ENCODE results near the gene ETFB.

Gene ETFB

GRCh38 chr19:51331716-51332115, 34.5 kb downstream of the ETFB start:
- H3K36me3 Mint-ChIP-seq (ENCODE audit: low read depth): no peaks in the 10 kb centered on the region
- H3K27me3 Mint-ChIP-seq (ENCODE audit: low read depth): peaks cover 27% of the 10 kb centered on the region
- H3K4me3 Mint-ChIP-seq: no peak overlapping the region
- H3K27ac Mint-ChIP-seq: no peak overlapping the region
- no peaks in the 10 kb centered on the region for H3K9me3 Mint-ChIP-seq
- H3K4me1 Mint-ChIP-seq (ENCODE audit: low read depth): peaks cover 4% of the 10 kb centered on the region

GRCh38 chr19:51331193-51331592, 35.0 kb downstream of the ETFB start:
- peaks cover 32% of the 10 kb centered on the region for H3K27me3 Mint-ChIP-seq (ENCODE audit: low read depth)
- no peak overlapping the region for H3K4me3 Mint-ChIP-seq
- H3K4me1 Mint-ChIP-seq (ENCODE audit: low read depth): peaks cover 4% of the 10 kb centered on the region
- H3K9me3 Mint-ChIP-seq: no peaks in the 10 kb centered on the region
- no peaks in the 10 kb centered on the region for H3K36me3 Mint-ChIP-seq (ENCODE audit: low read depth)
- H3K27ac Mint-ChIP-seq: no peak overlapping the region

- Mint-ChIP-seq H3K9me3 (no peaks in the 10 kb centered on the region), H3K4me3 (no peak overlapping the region), H3K27me3 (ENCODE audit: low read depth) (peaks cover 39% of the 10 kb centered on the region), H3K4me1 (ENCODE audit: low read depth) (peaks cover 9% of the 10 kb centered on the region), H3K27ac (no peak overlapping the region), H3K36me3 (ENCODE audit: low read depth) (no peaks in the 10 kb centered on the region)
Observed at GRCh38 chr19:51330366-51330765, 35.8 kb downstream of the ETFB start.

GRCh38 chr19:51329411-51329810, 36.8 kb downstream of the ETFB start:
- Mint-ChIP-seq H3K9me3 (no peaks in the 10 kb centered on the region), H3K27me3 (ENCODE audit: low read depth) (peaks cover 43% of the 10 kb centered on the region), H3K4me1 (ENCODE audit: low read depth) (peaks cover 9% of the 10 kb centered on the region), H3K27ac (no peak overlapping the region), H3K36me3 (ENCODE audit: low read depth) (no peaks in the 10 kb centered on the region), H3K4me3 (no peak overlapping the region)

- Mint-ChIP-seq H3K4me3 (peak overlapping the region; percentile 75), H3K36me3 (ENCODE audit: low read depth) (no peaks in the 10 kb centered on the region), H3K27me3 (ENCODE audit: low read depth) (peaks cover 45% of the 10 kb centered on the region), H3K27ac (no peak overlapping the region), H3K4me1 (ENCODE audit: low read depth) (peaks cover 9% of the 10 kb centered on the region), H3K9me3 (no peaks in the 10 kb centered on the region)
Observed at GRCh38 chr19:51327066-51328001, 38.9 kb downstream of the ETFB start.

- Mint-ChIP-seq H3K4me3 (no peak overlapping the region), H3K27ac (no peak overlapping the region), H3K27me3 (ENCODE audit: low read depth) (peaks cover 45% of the 10 kb centered on the region)
Observed at GRCh38 chr19:51326216-51327065, 39.7 kb downstream of the ETFB start.

GRCh38 chr19:51325161-51325976, 40.8 kb downstream of the ETFB start:
- H3K4me3 Mint-ChIP-seq: no peak overlapping the region
- H3K36me3 Mint-ChIP-seq (ENCODE audit: low read depth): no peaks in the 10 kb centered on the region
- H3K4me1 Mint-ChIP-seq (ENCODE audit: low read depth): peaks cover 9% of the 10 kb centered on the region
- peaks cover 45% of the 10 kb centered on the region for H3K27me3 Mint-ChIP-seq (ENCODE audit: low read depth)
- no peaks in the 10 kb centered on the region for H3K9me3 Mint-ChIP-seq
- H3K27ac Mint-ChIP-seq: no peak overlapping the region

More at GRCh38 chr19:51326216-51327065, 39.7 kb downstream of the ETFB start:
- Mint-ChIP-seq H3K9me3 (no peaks in the 10 kb centered on the region), H3K4me1 (ENCODE audit: low read depth) (peaks cover 9% of the 10 kb centered on the region), H3K36me3 (ENCODE audit: low read depth) (no peaks in the 10 kb centered on the region)

GRCh38 chr19:51324167-51324481, 42.1 kb downstream of the ETFB start:
- Mint-ChIP-seq H3K4me1 (ENCODE audit: low read depth) (peaks cover 9% of the 10 kb centered on the region), H3K27ac (no peak overlapping the region), H3K9me3 (no peaks in the 10 kb centered on the region), H3K36me3 (ENCODE audit: low read depth) (no peaks in the 10 kb centered on the region), H3K27me3 (ENCODE audit: low read depth) (peaks cover 40% of the 10 kb centered on the region), H3K4me3 (no peak overlapping the region)

GRCh38 chr19:51323481-51324166, 42.6 kb downstream of the ETFB start:
- Mint-ChIP-seq H3K36me3 (ENCODE audit: low read depth) (no peaks in the 10 kb centered on the region), H3K4me1 (ENCODE audit: low read depth) (peaks cover 9% of the 10 kb centered on the region), H3K4me3 (no peak overlapping the region), H3K9me3 (no peaks in the 10 kb centered on the region), H3K27ac (no peak overlapping the region), H3K27me3 (ENCODE audit: low read depth) (peaks cover 39% of the 10 kb centered on the region)

- Mint-ChIP-seq H3K4me3 (no peak overlapping the region), H3K9me3 (no peaks in the 10 kb centered on the region), H3K36me3 (ENCODE audit: low read depth) (no peaks in the 10 kb centered on the region), H3K27me3 (ENCODE audit: low read depth) (peaks cover 24% of the 10 kb centered on the region), H3K4me1 (ENCODE audit: low read depth) (peaks cover 5% of the 10 kb centered on the region), H3K27ac (no peak overlapping the region)
Observed at GRCh38 chr19:51321799-51322198, 44.4 kb downstream of the ETFB start.

- no peak overlapping the region for H3K27ac Mint-ChIP-seq
- H3K27me3 Mint-ChIP-seq (ENCODE audit: low read depth): peaks cover 9% of the 10 kb centered on the region
- H3K9me3 Mint-ChIP-seq: no peaks in the 10 kb centered on the region
- H3K36me3 Mint-ChIP-seq (ENCODE audit: low read depth): no peaks in the 10 kb centered on the region
- no peak overlapping the region for H3K4me3 Mint-ChIP-seq
- peaks cover 2% of the 10 kb centered on the region for H3K4me1 Mint-ChIP-seq (ENCODE audit: low read depth)
Observed at GRCh38 chr19:51320280-51320657, 45.9 kb downstream of the ETFB start.

GRCh38 chr19:51319649-51320279, 46.4 kb downstream of the ETFB start:
- Mint-ChIP-seq H3K36me3 (ENCODE audit: low read depth) (no peaks in the 10 kb centered on the region), H3K9me3 (no peaks in the 10 kb centered on the region), H3K4me1 (ENCODE audit: low read depth) (peaks cover 2% of the 10 kb centered on the region), H3K27ac (no peak overlapping the region), H3K4me3 (no peak overlapping the region), H3K27me3 (ENCODE audit: low read depth) (peaks cover 11% of the 10 kb centered on the region)

- Mint-ChIP-seq H3K27ac (no peak overlapping the region), H3K9me3 (no peaks in the 10 kb centered on the region), H3K4me1 (ENCODE audit: low read depth) (peaks cover 2% of the 10 kb centered on the region), H3K27me3 (ENCODE audit: low read depth) (peaks cover 14% of the 10 kb centered on the region), H3K36me3 (ENCODE audit: low read depth) (no peaks in the 10 kb centered on the region), H3K4me3 (no peak overlapping the region)
Observed at GRCh38 chr19:51318687-51319648, 47.2 kb downstream of the ETFB start.

All from T-helper 1 cell treated with Interleukin-12 subunit alpha and Interleukin-12 subunit beta and Interleukin-4 antibody, amounts not matched to agents 30 μg/mL and 1 μg/mL, for 36 hours (primary cell).